IMR-90 (cell line): ENCODE data around the gene ZNF296. TPM values are rescaled to one million over a fixed set of nuclear protein-coding genes. Genes with fewer than 3 reads are reported as not detected.

Source experiments
- ATAC-seq: fragments of 200-7000 bp; cut with Tn5 transposase; 2 replicates; pipeline ENCODE4 v1.9.1; 2020; ENCODE audit warnings: low read depth, mild to moderate bottlenecking, moderate library complexity
- BruUV-seq: library from RNA; stranded (reverse); fragments of 400-500 nt; replicated peaks from 2 replicates; lab custom pipeline; 2021; lab: Mats Ljungman, UMichigan
- CTCF ChIA-PET: fragments of 300-600 bp; formaldehyde crosslinking; extraction: SDS; loops from one replicate; lab custom pipeline; 2021; ENCODE audit warnings: antibody characterized with exemption; lab: Yijun Ruan, JAX
- POLR2A ChIA-PET: fragments of 300-600 bp; sonication (Branson Sonifier 250); formaldehyde crosslinking; loops from one replicate; lab custom pipeline; 2022; ENCODE audit warnings: antibody characterized with exemption; ENCODE audit not compliant: unreplicated experiment; lab: Charles Lee
- DNase-seq: peaks from one replicate; pipeline ENCODE4 v3.0.0; 2013
- H2AFZ ChIP-seq: replicated peaks from 2 replicates; pipeline ENCODE3; 2013; ENCODE audit warnings: low read length, mild to moderate bottlenecking; ENCODE audit not compliant: poor library complexity
- H2AK5ac ChIP-seq: 2 replicates; pipeline ENCODE4 v1.6.1; 2013; ENCODE audit warnings: low read depth, low read length, inconsistent platforms
- H2AK9ac ChIP-seq: replicated peaks from 2 replicates; pipeline ENCODE3; 2013; ENCODE audit warnings: mild to moderate bottlenecking, low read depth, low read length, moderate library complexity; ENCODE audit not compliant: poor library complexity
- H2BK120ac ChIP-seq: 2 replicates; pipeline ENCODE4 v1.6.1; 2013; ENCODE audit warnings: low read depth, low read length, inconsistent platforms
- H2BK15ac ChIP-seq: 3 replicates; pipeline ENCODE4 v1.6.1; 2013; ENCODE audit warnings: low read depth, low read length, inconsistent platforms
- H2BK20ac ChIP-seq: 2 replicates; pipeline ENCODE4 v1.6.1; 2013; ENCODE audit warnings: low read depth, mild to moderate bottlenecking, inconsistent platforms, low read length, moderate library complexity
- H2BK5ac ChIP-seq: 2 replicates; pipeline ENCODE4 v1.6.1; 2013; ENCODE audit warnings: mild to moderate bottlenecking, low read depth, low read length, inconsistent platforms; ENCODE audit not compliant: poor library complexity, severe bottlenecking
- H3K14ac ChIP-seq: replicated peaks from 2 replicates; pipeline ENCODE4 v1.6.1; 2013; ENCODE audit warnings: low read depth, low read length, inconsistent platforms
- H3K18ac ChIP-seq: 2 replicates; pipeline ENCODE4 v1.6.1; 2013; ENCODE audit warnings: low read depth, low read length, control low read depth
- H3K23ac ChIP-seq: 2 replicates; pipeline ENCODE4 v1.6.1; 2013; ENCODE audit warnings: low read depth, low read length, inconsistent platforms
- H3K27ac ChIP-seq: 2 replicates; pipeline ENCODE4 v1.5.1; 2013; ENCODE audit warnings: mild to moderate bottlenecking, control low read depth, low read length; ENCODE audit not compliant: insufficient read depth
- H3K27me3 ChIP-seq: 2 replicates; pipeline ENCODE4 v1.6.1; 2013; ENCODE audit warnings: low read length; ENCODE audit not compliant: control insufficient read depth, insufficient read depth
- H3K36me3 ChIP-seq: 2 replicates; pipeline ENCODE4 v1.6.1; 2013; ENCODE audit warnings: low read length, mixed read lengths; ENCODE audit not compliant: control insufficient read depth, insufficient read depth
- H3K4ac ChIP-seq: 2 replicates; pipeline ENCODE4 v1.6.1; 2013; ENCODE audit warnings: low read depth, low read length, inconsistent platforms
- H3K4me1 ChIP-seq: 2 replicates; pipeline ENCODE4 v1.6.1; 2013; ENCODE audit warnings: low read length, mixed read lengths; ENCODE audit not compliant: control insufficient read depth, insufficient read depth
- H3K4me2 ChIP-seq: 2 replicates; pipeline ENCODE4 v1.6.1; 2013; ENCODE audit warnings: low read depth, mild to moderate bottlenecking, control low read depth, low read length, moderate library complexity
- H3K4me3 ChIP-seq: 2 replicates; pipeline ENCODE4 v1.5.1; 2013; ENCODE audit warnings: low read depth, mild to moderate bottlenecking, control low read depth, low read length, moderate library complexity; ENCODE audit not compliant: insufficient read depth
- H3K56ac ChIP-seq: 2 replicates; pipeline ENCODE4 v1.6.1; 2013; ENCODE audit warnings: low read length, inconsistent platforms; ENCODE audit not compliant: insufficient read depth; ENCODE audit errors: extremely low read depth
- H3K79me1 ChIP-seq, 2 experiments: 2 replicates each; pipeline ENCODE4 v1.6.1; 2013; ENCODE audit warnings: low read length in 2 of 2, inconsistent platforms in 1 of 2, low read depth in 1 of 2
- H3K9ac ChIP-seq: 2 replicates; pipeline ENCODE4 v1.6.1; 2013; ENCODE audit warnings: low read depth, low read length, control low read depth
- H3K9me1 ChIP-seq: 2 replicates; pipeline ENCODE4 v1.6.1; 2013; ENCODE audit warnings: low read length, inconsistent platforms; ENCODE audit not compliant: insufficient read depth
- H3K9me3 ChIP-seq: 2 replicates; pipeline ENCODE4 v1.6.1; 2013; ENCODE audit warnings: low read length; ENCODE audit not compliant: control insufficient read depth, insufficient read depth
- H4K20me1 ChIP-seq: 2 replicates; pipeline ENCODE4 v1.6.1; 2013; ENCODE audit warnings: low read length, inconsistent platforms; ENCODE audit not compliant: insufficient read depth
- H4K5ac ChIP-seq: 2 replicates; pipeline ENCODE4 v1.6.1; 2013; ENCODE audit warnings: mild to moderate bottlenecking, low read depth, low read length, control low read depth
- H4K8ac ChIP-seq, 2 experiments: 2 replicates each; pipeline ENCODE4 v1.6.1; 2013; ENCODE audit warnings: low read depth in 2 of 2, low read length in 2 of 2, control low read depth in 1 of 2, inconsistent platforms in 1 of 2
- H4K91ac ChIP-seq: 2 replicates; pipeline ENCODE4 v1.6.1; 2013; ENCODE audit warnings: low read depth, low read length, inconsistent platforms; ENCODE audit not compliant: insufficient read depth
- BHLHE40 ChIP-seq: fragments of 150-350 bp; IDR thresholded peaks from 2 replicates; pipeline ENCODE4 v1.6.1; 2016; ENCODE audit warnings: mild to moderate bottlenecking, low read depth, low read length
- CHD1 ChIP-seq: IDR thresholded peaks from 2 replicates; pipeline ENCODE4 v1.6.1; 2012; ENCODE audit warnings: low read depth, low read length, improper control_type of control experiment
- CTCF ChIP-seq: conservative IDR thresholded peaks from 2 replicates; pipeline ENCODE4 v1.5.1; 2012; ENCODE audit warnings: mild to moderate bottlenecking, low read depth, low read length, improper control_type of control experiment
- ELK1 ChIP-seq: fragments of 150-350 bp; IDR thresholded peaks from 2 replicates; pipeline ENCODE4 v1.6.1; 2016; ENCODE audit warnings: low read depth, mild to moderate bottlenecking, low read length, moderate library complexity, borderline replicate concordance
- FOS ChIP-seq: fragments of 150-350 bp; IDR thresholded peaks from 2 replicates; pipeline ENCODE4 v1.6.1; 2016; ENCODE audit warnings: low read depth, low read length
- MAFK ChIP-seq: IDR thresholded peaks from 2 replicates; pipeline ENCODE4 v1.6.1; 2012; ENCODE audit warnings: low read depth, low read length, improper control_type of control experiment
- MAZ ChIP-seq: IDR thresholded peaks from 2 replicates; pipeline ENCODE4 v1.6.1; 2012; ENCODE audit warnings: low read depth, mild to moderate bottlenecking, low read length, improper control_type of control experiment, moderate library complexity, borderline replicate concordance
- POLR2A ChIP-seq: IDR thresholded peaks from 2 replicates; pipeline ENCODE4 v1.6.1; 2012; ENCODE audit warnings: mild to moderate bottlenecking, low read depth, low read length
- RCOR1 ChIP-seq: IDR thresholded peaks from 2 replicates; pipeline ENCODE4 v1.6.1; 2012; ENCODE audit warnings: mild to moderate bottlenecking, low read length, improper control_type of control experiment; ENCODE audit not compliant: insufficient replicate concordance
- SMC3 ChIP-seq: fragments of 150-350 bp; IDR thresholded peaks from 2 replicates; pipeline ENCODE4 v1.6.1; 2016; ENCODE audit warnings: low read depth, mild to moderate bottlenecking, antibody characterized with exemption, low read length, moderate library complexity
- WGBS, 2 experiments: methylation state at CpG; one replicate each; pipeline versions ENCODE4 v1.1.5 to v1.1.7; 2013; ENCODE audit warnings: missing lambda C conversion rate in 2 of 2; ENCODE audit not compliant: insufficient read length in 1 of 2; ENCODE audit errors: extremely low coverage in 2 of 2; 5-methylcytosine and 5-hydroxymethylcytosine counted together
- dilution Hi-C: fragments of 300-500 bp; cut with HindIII; formaldehyde crosslinking; loops from one replicate; pipeline ENCODE4 v1.14.3; 2018; ENCODE audit warnings: low sequenced_read_pairs; ENCODE audit not compliant: unreplicated experiment
- in situ Hi-C: fragments of 300-500 bp; cut with MboI; formaldehyde crosslinking; loops from 3 replicates; pipeline ENCODE4 v1.14.3; 2019; ENCODE audit warnings: low sequenced_read_pairs, inconsistent platforms, mixed read lengths
- intact Hi-C: fragments of 100-400 bp; cut with micrococcal nuclease; formaldehyde crosslinking; loops from 2 replicates; pipeline ENCODE4 v1.10.0; 2022
- polyA plus RNA-seq, 3 experiments: library from polyadenylated mRNA; depleted of rRNA; stranded (reverse); fragments of >200 nt; gene quantifications; 2 replicates each; pipeline ENCODE4 v1.2.3, GENCODE V29; 2012; ENCODE audit warnings: low replicate concordance in 1 of 3
- total RNA-seq: library from RNA; depleted of rRNA; stranded (reverse); fragments of >200 nt; gene quantifications from 2 replicates; pipeline ENCODE4 v1.2.3, GENCODE V29; 2012

The ZNF296 gene
- total and polyA plus RNA-seq, 2 of the 4 experiments (the other 2 are of a cell fraction) = 0.10 TPM; not detected in 1

DNA sequence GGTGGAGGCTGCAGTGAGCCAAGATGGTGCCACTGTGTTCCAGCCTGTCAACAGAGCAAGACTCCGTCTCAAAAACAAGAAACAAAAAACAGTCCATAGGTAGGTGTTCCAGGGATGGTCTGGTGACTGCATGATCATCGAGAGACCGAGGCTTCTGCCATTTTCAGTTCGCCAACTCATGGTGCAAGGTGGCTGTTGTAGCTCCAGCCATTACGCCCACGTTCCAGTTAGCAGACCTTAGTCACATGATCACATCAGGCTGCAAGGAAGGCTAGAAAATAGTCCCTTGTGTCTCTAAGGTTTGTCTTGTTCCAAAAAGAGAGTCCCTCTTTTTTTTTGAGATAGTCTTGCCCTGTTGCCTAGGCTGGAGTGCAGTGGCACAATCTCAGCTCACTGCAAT lies 40.5 kb downstream of the ZNF296 start:
- Histone ChIP-seq H3K9ac (no peak overlapping the region), H3K56ac (no peak overlapping the region), H2AFZ (no peak overlapping the region), H2BK120ac (no peak overlapping the region), H2BK20ac (no peak overlapping the region), H3K18ac (no peak overlapping the region), H3K23ac (no peak overlapping the region), H4K91ac (no peak overlapping the region), H3K9me3 (no peaks in the 10 kb centered on the region), H3K4me3 (no peak overlapping the region), H4K20me1 (peaks cover 19% of the 10 kb centered on the region), H2BK15ac (no peak overlapping the region), H3K14ac (no peak overlapping the region), H2AK5ac (no peak overlapping the region), H3K4me2 (no peak overlapping the region), H2BK5ac (no peak overlapping the region), H4K5ac (no peak overlapping the region), H3K27me3 (no peaks in the 10 kb centered on the region), H3K4me1 (peaks cover 11% of the 10 kb centered on the region), H3K9me1 (peaks cover 8% of the 10 kb centered on the region), H3K36me3 (peaks cover 28% of the 10 kb centered on the region), H3K79me1 (peaks cover 15 to 18% of the 10 kb centered on the region in 2 experiments; a peak in 3 of 4 replicates), H3K27ac (no peak overlapping the region), H4K8ac (no peak overlapping the region), H2AK9ac (no peak overlapping the region), H3K4ac (no peak overlapping the region)
- DNase-seq (no peak), ATAC-seq (no peak)
- no peak for TF ChIP-seq BHLHE40
- no peak for TF ChIP-seq MAFK
- no peak for TF ChIP-seq RCOR1
- no peak for TF ChIP-seq CTCF
- no peak for TF ChIP-seq CHD1
- TF ChIP-seq SMC3 = no peak
- TF ChIP-seq FOS = no peak
- TF ChIP-seq MAZ = no peak
- no peak for TF ChIP-seq POLR2A
- TF ChIP-seq ELK1 = no peak
- intact Hi-C loops = no loop called here
- no TSS peak for BruUV-seq
- dilution Hi-C loops = no loop called here
- POLR2A ChIA-PET = no interaction called here
- CTCF ChIA-PET = no interaction called here
- WGBS, 2 experiments = no CpG with 5 or more reads among the region's 6 CpGs
- in situ Hi-C loops = no loop called here
